Astrocyte (in vitro differentiated cells and primary cell): ENCODE data around the gene ABCC4. TPM values are rescaled to one million over a fixed set of nuclear protein-coding genes. Genes with fewer than 3 reads are reported as not detected.

ENCODE experiments used
- DNase-seq: peaks from one replicate; pipeline ENCODE4 v3.0.0-alpha.2; 2010; ENCODE audit warnings: low read depth
- FAIRE-seq: peaks from 2 replicates; lab custom pipeline; 2011; peaks lifted over from hg19 to GRCh38; lab: Jason Lieb, UNC
- H2AFZ ChIP-seq: 2 replicates; pipeline ENCODE4 v1.6.0; 2012; ENCODE audit warnings: low read depth, low read length, inconsistent platforms
- H3K27ac ChIP-seq: 2 replicates; pipeline ENCODE4 v1.5.1; 2011; ENCODE audit warnings: low read depth, low read length, inconsistent platforms
- H3K27me3 ChIP-seq: 2 replicates; pipeline ENCODE4 v1.6.0; 2011; ENCODE audit warnings: low read length, inconsistent platforms; ENCODE audit not compliant: insufficient read depth
- H3K36me3 ChIP-seq: 2 replicates; pipeline ENCODE4 v1.5.1; 2011; ENCODE audit warnings: low read length, inconsistent platforms; ENCODE audit not compliant: insufficient read depth
- H3K4me1 ChIP-seq: 2 replicates; pipeline ENCODE4 v1.5.1; 2011; ENCODE audit warnings: low read length, inconsistent platforms; ENCODE audit not compliant: insufficient read depth
- H3K4me2 ChIP-seq: 2 replicates; pipeline ENCODE4 v1.6.0; 2012; ENCODE audit warnings: low read length, inconsistent platforms
- H3K4me3 ChIP-seq: 2 replicates; pipeline ENCODE4 v1.5.1; 2011; ENCODE audit warnings: low read depth, mild to moderate bottlenecking, low read length, inconsistent platforms; ENCODE audit not compliant: insufficient read depth
- H3K79me2 ChIP-seq: 2 replicates; pipeline ENCODE4 v1.6.0; 2012; ENCODE audit warnings: mild to moderate bottlenecking, low read length, inconsistent platforms; ENCODE audit not compliant: insufficient read depth
- H3K9ac ChIP-seq: 2 replicates; pipeline ENCODE4 v1.6.0; 2012; ENCODE audit warnings: mild to moderate bottlenecking, low read length, inconsistent platforms
- H3K9me3 ChIP-seq: 2 replicates; pipeline ENCODE4 v1.5.1; 2012; ENCODE audit warnings: low read depth, mild to moderate bottlenecking, low read length, inconsistent platforms; ENCODE audit not compliant: insufficient read depth
- H4K20me1 ChIP-seq: 2 replicates; pipeline ENCODE4 v1.6.0; 2012; ENCODE audit warnings: low read length, inconsistent platforms; ENCODE audit not compliant: insufficient read depth
- H3K27ac Mint-ChIP-seq: one replicate; pipeline ENCODE4 v1.8.0; 2021; ENCODE audit warnings: mild to moderate bottlenecking, mixed read lengths; ENCODE audit not compliant: unreplicated experiment
- H3K27me3 Mint-ChIP-seq: one replicate; pipeline ENCODE4 v1.8.0; 2021; ENCODE audit warnings: low read depth, mixed read lengths; ENCODE audit not compliant: unreplicated experiment
- H3K36me3 Mint-ChIP-seq: one replicate; pipeline ENCODE4 v1.8.0; 2021; ENCODE audit warnings: low read depth, mixed read lengths; ENCODE audit not compliant: unreplicated experiment
- H3K4me1 Mint-ChIP-seq: one replicate; pipeline ENCODE4 v1.8.0; 2021; ENCODE audit warnings: low read depth, mixed read lengths; ENCODE audit not compliant: unreplicated experiment
- H3K4me3 Mint-ChIP-seq: one replicate; pipeline ENCODE4 v1.8.0; 2021; ENCODE audit warnings: mild to moderate bottlenecking, moderate library complexity, mixed read lengths; ENCODE audit not compliant: unreplicated experiment
- H3K9me3 Mint-ChIP-seq: one replicate; pipeline ENCODE4 v1.8.0; 2021; ENCODE audit warnings: mild to moderate bottlenecking, mixed read lengths; ENCODE audit not compliant: unreplicated experiment
- EZH2 ChIP-seq: IDR thresholded peaks from 2 replicates; pipeline ENCODE4 v1.6.1; 2012; ENCODE audit warnings: mild to moderate bottlenecking, low read length, inconsistent platforms; ENCODE audit not compliant: insufficient read depth
- total RNA-seq: library from RNA; stranded (reverse); gene quantifications from 2 replicates; pipeline ENCODE4 v1.2.1, GENCODE V29; 2021
- TF ChIP-seq, protein P1 (sequence below): IDR thresholded peaks from 2 replicates; pipeline ENCODE4 v1.5.1; 2011; ENCODE audit warnings: low read depth, mild to moderate bottlenecking, inconsistent platforms, low read length, moderate library complexity; ENCODE audit not compliant: insufficient read depth

The ABCC4 gene
- total RNA-seq, 1 donor from 2014 or later: 15.6 TPM

DNA sequence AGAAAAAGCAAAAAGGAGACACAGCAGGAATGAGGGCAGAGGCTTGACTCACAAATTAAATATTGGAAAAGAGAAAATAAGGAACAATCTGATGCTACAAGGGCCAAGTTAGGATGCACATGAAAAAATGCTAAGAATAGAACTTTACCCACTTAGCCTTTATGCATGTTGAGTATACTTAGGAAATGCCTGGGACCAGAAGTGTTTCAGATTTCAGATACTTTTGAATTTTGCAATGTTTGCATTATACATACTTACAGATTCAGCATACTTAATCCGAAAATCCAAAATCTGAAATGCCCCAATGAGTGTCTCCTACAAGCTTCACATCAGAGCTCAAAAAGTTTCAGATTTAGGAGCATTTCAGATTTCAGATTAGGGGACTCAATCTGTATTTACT is 262.3 kb downstream of the ABCC4 start:
- H3K9me3 Mint-ChIP-seq: no peaks in the 10 kb centered on the region
- Histone ChIP-seq H3K9me3 (no peaks in the 10 kb centered on the region), H3K9ac (no peak overlapping the region), H3K27ac (no peak overlapping the region), H3K79me2 (no peaks in the 10 kb centered on the region), H2AFZ (no peak overlapping the region), H3K27me3 (no peaks in the 10 kb centered on the region), H4K20me1 (no peaks in the 10 kb centered on the region), H3K4me1 (no peaks in the 10 kb centered on the region), H3K36me3 (no peaks in the 10 kb centered on the region), H3K4me2 (no peak overlapping the region), H3K4me3 (no peak overlapping the region)
- TF ChIP-seq, protein P1, sequence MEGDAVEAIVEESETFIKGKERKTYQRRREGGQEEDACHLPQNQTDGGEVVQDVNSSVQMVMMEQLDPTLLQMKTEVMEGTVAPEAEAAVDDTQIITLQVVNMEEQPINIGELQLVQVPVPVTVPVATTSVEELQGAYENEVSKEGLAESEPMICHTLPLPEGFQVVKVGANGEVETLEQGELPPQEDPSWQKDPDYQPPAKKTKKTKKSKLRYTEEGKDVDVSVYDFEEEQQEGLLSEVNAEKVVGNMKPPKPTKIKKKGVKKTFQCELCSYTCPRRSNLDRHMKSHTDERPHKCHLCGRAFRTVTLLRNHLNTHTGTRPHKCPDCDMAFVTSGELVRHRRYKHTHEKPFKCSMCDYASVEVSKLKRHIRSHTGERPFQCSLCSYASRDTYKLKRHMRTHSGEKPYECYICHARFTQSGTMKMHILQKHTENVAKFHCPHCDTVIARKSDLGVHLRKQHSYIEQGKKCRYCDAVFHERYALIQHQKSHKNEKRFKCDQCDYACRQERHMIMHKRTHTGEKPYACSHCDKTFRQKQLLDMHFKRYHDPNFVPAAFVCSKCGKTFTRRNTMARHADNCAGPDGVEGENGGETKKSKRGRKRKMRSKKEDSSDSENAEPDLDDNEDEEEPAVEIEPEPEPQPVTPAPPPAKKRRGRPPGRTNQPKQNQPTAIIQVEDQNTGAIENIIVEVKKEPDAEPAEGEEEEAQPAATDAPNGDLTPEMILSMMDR: no peak
- no peak for TF ChIP-seq EZH2
- H3K4me3 Mint-ChIP-seq: no peak overlapping the region
- DNase-seq: no peak
- no peak for FAIRE-seq
- H3K36me3 Mint-ChIP-seq: peaks cover 7% of the 10 kb centered on the region
- H3K27me3 Mint-ChIP-seq: no peaks in the 10 kb centered on the region
- no peaks in the 10 kb centered on the region for H3K4me1 Mint-ChIP-seq
- H3K27ac Mint-ChIP-seq: no peak overlapping the region

DNA sequence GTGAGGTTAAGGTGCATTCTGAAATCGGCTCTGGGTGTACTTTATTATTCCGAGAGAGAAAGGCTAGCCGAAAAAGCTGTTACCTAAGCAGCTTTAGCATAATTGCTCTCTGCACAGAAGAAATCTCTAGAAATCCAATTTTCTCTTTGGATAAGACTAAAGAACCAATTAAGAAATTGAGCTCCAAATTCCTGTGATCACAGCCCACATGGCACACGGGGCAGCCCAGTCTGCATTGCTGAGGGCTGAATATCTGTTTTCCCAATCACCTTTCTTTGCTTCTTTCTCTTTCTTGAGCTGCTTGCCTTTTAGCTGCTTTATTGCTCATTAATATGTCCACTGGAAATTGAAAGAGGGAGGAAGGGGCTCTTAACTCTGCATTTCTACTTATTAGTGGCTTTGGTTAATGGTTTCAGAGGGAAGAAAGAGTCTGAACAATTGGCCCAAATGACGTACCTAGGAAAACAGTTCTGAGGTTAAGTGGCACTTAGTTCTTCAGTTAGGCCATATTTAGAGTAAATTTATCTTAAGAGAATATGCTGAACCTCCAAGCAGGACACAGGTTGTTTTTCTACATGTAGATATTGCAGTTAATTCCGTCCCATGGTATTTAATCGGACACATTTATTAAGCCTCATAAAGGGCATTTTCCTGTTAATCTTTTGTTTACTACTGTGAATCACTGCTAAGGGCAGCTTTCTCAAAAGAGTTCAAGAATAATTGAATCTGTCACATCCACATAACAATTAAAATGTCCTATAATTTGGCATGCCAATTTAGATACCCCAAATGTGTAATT is 265.7 kb downstream of the ABCC4 start:
- TF ChIP-seq, protein P1: no peak
- no peak for TF ChIP-seq EZH2
- Histone ChIP-seq H3K4me3 (no peak overlapping the region), H3K9me3 (no peaks in the 10 kb centered on the region), H3K9ac (no peak overlapping the region), H3K27ac (no peak overlapping the region), H3K79me2 (no peaks in the 10 kb centered on the region), H3K27me3 (no peaks in the 10 kb centered on the region), H3K4me1 (no peaks in the 10 kb centered on the region), H3K4me2 (no peak overlapping the region), H3K36me3 (no peaks in the 10 kb centered on the region), H2AFZ (no peak overlapping the region), H4K20me1 (no peaks in the 10 kb centered on the region)
- no peak for DNase-seq
- Mint-ChIP-seq H3K4me3 (no peak overlapping the region), H3K36me3 (no peaks in the 10 kb centered on the region), H3K4me1 (no peaks in the 10 kb centered on the region), H3K27me3 (no peaks in the 10 kb centered on the region), H3K27ac (no peak overlapping the region), H3K9me3 (no peaks in the 10 kb centered on the region)
- no peak for FAIRE-seq

DNA sequence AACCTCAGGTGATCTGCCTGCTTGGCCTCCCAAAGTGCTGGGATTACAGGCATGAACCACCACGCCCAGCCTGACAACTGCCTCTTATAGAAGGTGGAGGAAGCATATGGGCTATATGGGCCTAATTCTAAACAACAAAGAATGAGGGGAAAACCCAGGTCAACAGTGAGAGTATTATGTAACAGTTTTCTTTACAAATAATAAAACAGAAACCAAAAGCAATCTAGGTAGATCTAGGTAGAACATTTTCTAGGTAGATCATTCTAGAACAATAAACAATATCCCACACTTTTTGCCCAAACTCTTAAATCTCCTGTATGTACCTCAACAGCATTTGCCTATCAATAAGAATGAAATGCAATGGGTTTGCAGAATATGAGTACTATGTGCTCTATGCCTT is 267.4 kb downstream of the ABCC4 start:
- H3K4me2 ChIP-seq: no peak overlapping the region
- H3K36me3 Mint-ChIP-seq: no peaks in the 10 kb centered on the region
- H3K27me3 ChIP-seq: no peaks in the 10 kb centered on the region
- no peak overlapping the region for H3K4me3 ChIP-seq
- H3K79me2 ChIP-seq: no peaks in the 10 kb centered on the region
- H3K4me3 Mint-ChIP-seq: no peak overlapping the region
- H3K9me3 Mint-ChIP-seq: no peaks in the 10 kb centered on the region
- H3K27ac Mint-ChIP-seq: no peak overlapping the region
- no peaks in the 10 kb centered on the region for H3K36me3 ChIP-seq
- no peaks in the 10 kb centered on the region for H3K4me1 ChIP-seq
- DNase-seq (no peak), FAIRE-seq (no peak)
- no peaks in the 10 kb centered on the region for H3K4me1 Mint-ChIP-seq
- H4K20me1 ChIP-seq: no peaks in the 10 kb centered on the region
- no peak overlapping the region for H3K27ac ChIP-seq
- no peaks in the 10 kb centered on the region for H3K27me3 Mint-ChIP-seq
- H3K9me3 ChIP-seq: no peaks in the 10 kb centered on the region
- H2AFZ ChIP-seq: no peak overlapping the region
- no peak overlapping the region for H3K9ac ChIP-seq
- TF ChIP-seq EZH2: no peak
- TF ChIP-seq, protein P1: no peak
